GM04504 (cell line): ENCODE measurements around the gene DDX41.
"Not testable (repeated sequence)": the region's sequence is repeated elsewhere in the genome, so short reads cannot be mapped to it uniquely, and the experiment has no call there.

ENCODE experiments used
- DNase-seq: peaks from one replicate; pipeline ENCODE4 v3.0.0-alpha.2; 2012; ENCODE audit warnings: low read depth

DDX41 gene

GRCh38 chr5:177516601-177517568 lies at the start of gene DDX41:
TSS of gene DDX41 (minus strand) at chr5:177516961. CDS start at chr5:177516945, 16 bp downstream.
- peak; percentile 99 for DNase-seq

- no peak for DNase-seq
Observed at GRCh38 chr5:177565046-177565445, 48.3 kb upstream of the DDX41 start.

GRCh38 chr5:177559446-177559941 lies 42.7 kb upstream of the DDX41 start:
- not testable (repeated sequence) for DNase-seq

GRCh38 chr5:177557796-177558195 lies 41.0 kb upstream of the DDX41 start:
- no peak for DNase-seq

GRCh38 chr5:177557041-177557647 lies 40.4 kb upstream of the DDX41 start:
- no peak for DNase-seq

- no peak for DNase-seq
Observed at GRCh38 chr5:177555665-177556064, 38.9 kb upstream of the DDX41 start.

GRCh38 chr5:177555228-177555627 lies 38.5 kb upstream of the DDX41 start:
- no peak for DNase-seq

GRCh38 chr5:177554474-177555111 lies 37.8 kb upstream of the DDX41 start, which contains the start of gene FAM193B:
TSS of gene FAM193B (minus strand) at chr5:177554563. CDS start at chr5:177554458, 105 bp downstream.
- DNase-seq = peak; percentile 72

GRCh38 chr5:177553671-177554429 lies 37.1 kb upstream of the DDX41 start:
- no peak for DNase-seq

- no peak for DNase-seq
Observed at GRCh38 chr5:177552839-177553455, 36.2 kb upstream of the DDX41 start.

- no peak for DNase-seq
Observed at GRCh38 chr5:177550122-177550521, 33.4 kb upstream of the DDX41 start.

GRCh38 chr5:177548495-177548894 lies 31.7 kb upstream of the DDX41 start:
- no peak for DNase-seq

- DNase-seq = no peak
Observed at GRCh38 chr5:177547736-177548135, 31.0 kb upstream of the DDX41 start.

- DNase-seq = peak; percentile 97
Observed at GRCh38 chr5:177546258-177546741, 29.5 kb upstream of the DDX41 start.

- peak; percentile 73 for DNase-seq
Observed at GRCh38 chr5:177545487-177546257, 28.9 kb upstream of the DDX41 start.

GRCh38 chr5:177542816-177543465 lies 26.2 kb upstream of the DDX41 start:
- DNase-seq = no peak

- no peak for DNase-seq
Observed at GRCh38 chr5:177540438-177540837, 23.7 kb upstream of the DDX41 start.

- peak; percentile 57 for DNase-seq
Observed at GRCh38 chr5:177539411-177539810, 22.6 kb upstream of the DDX41 start.

- no peak for DNase-seq
Observed at GRCh38 chr5:177538876-177539275, 22.1 kb upstream of the DDX41 start.
